ENCODE data around the gene LRP2BP.
A peak's percentile ranks its signal among the peaks of the same experiment; 100 is the strongest.
"Not testable (repeated sequence)": the region's sequence is repeated elsewhere in the genome, so short reads cannot be mapped to it uniquely, and the experiment has no call there.

The LRP2BP gene

GRCh38 chr4:185395956-185396723, 416 bp upstream of the LRP2BP start:
- peak; percentile 97 for DNase-seq (ENCODE audit: low read depth in 2 of 2)

DNA sequence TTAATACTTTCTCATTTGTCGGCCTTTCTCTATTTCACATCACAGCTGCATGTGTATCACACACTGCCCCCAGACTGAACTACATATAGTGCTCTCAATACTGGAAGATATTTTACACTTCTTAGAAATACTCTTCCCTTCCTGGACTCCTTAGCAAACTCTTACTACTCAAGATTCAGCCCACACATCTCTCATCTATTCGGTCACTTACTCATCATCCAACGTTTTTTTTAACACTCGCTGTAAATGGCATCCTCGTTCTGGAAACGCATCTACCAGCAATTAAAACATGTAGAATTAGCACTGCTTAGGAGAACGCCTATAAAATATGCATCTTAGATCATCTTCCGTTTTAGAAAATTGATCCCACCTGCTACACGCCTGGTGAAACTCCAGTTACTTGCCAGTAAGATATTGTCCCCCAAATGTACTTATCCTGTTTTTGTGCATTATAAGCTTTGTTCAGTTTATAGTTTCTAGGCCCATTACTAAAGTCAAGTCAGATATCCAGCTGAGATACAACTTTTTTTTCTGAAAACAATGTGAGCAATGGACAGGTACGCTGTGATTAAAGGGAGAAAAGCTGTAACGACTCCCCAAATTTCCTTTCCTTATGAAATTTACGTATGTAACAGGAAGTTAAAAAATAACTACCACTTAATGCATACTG, 1.0 kb downstream of the LRP2BP start:
- DNase-seq (ENCODE audit: low read depth in 2 of 2), result no peak

- DNase-seq (ENCODE audit: low read depth in 2 of 2), result no peak
Measured at GRCh38 chr4:185392156-185392555, 3.6 kb downstream of the LRP2BP start.

DNA sequence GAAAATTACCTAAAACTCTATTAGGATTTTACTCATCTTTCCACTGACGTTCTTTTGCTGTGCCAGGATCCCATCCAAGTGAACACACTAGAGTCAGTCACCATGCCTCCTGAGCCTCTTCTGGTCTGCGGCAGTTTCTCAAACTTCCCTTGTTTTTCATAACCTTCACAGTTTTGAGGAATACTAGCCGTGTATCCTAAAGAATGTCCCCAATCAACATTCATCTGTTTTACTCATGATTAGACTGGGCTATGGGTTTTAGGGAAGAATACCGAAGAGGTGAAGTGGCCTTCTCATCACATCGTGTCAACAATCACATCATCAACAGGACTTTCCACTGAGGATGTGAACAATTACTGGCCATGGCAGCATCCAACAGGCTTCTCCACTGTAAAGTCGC, 4.8 kb downstream of the LRP2BP start:
- DNase-seq (ENCODE audit: low read depth in 2 of 2), result no peak

DNA sequence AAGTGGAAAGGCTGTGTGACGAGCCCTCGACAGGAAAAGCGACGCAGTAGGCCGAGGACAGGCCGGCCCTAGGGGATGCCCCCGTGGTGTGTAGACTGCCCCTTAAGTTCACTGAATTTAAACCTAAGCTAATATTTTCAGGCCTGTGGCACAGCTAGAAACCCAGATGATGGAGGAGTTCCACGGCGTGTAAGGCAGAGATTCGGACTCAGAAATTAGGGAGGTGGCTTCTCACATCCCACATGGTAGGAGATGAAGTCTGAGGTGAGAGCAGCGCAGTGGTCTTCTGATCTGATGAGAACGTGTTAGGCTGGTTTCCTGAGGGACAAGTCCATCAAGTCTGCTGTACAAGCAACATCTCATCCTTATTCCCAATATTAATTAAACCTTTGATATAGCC, 7.8 kb downstream of the LRP2BP start:
- DNase-seq (ENCODE audit: low read depth in 2 of 2), result no peak

- no peak for DNase-seq (ENCODE audit: low read depth in 2 of 2)
Measured at GRCh38 chr4:185384930-185385331, 10.8 kb downstream of the LRP2BP start.

- no peak for DNase-seq (ENCODE audit: low read depth in 2 of 2)
Measured at GRCh38 chr4:185384061-185384460, 11.7 kb downstream of the LRP2BP start.

DNA sequence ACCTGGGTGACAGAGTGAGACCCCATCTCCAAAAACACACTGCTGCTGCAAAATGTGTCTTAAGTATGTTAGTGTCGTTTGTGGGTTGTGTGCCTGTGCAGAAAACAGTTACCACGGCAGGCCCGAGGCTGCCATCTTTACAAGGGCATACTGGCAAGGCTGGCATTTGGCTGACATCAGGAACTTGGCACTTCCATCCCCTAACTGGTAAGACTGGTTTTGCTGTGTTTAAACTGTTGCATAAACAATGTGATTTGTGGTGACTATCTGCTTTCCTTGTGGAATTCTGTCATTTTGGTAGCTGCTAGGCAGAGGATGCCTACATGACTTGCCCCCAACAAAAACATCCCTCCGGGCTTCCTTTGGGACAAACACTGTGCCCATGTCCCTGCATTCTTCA, 12.3 kb downstream of the LRP2BP start:
- DNase-seq (ENCODE audit: low read depth in 2 of 2), result no peak

- no peak for DNase-seq (ENCODE audit: low read depth in 2 of 2)
Measured at GRCh38 chr4:185382754-185383153, 13.0 kb downstream of the LRP2BP start.

DNA sequence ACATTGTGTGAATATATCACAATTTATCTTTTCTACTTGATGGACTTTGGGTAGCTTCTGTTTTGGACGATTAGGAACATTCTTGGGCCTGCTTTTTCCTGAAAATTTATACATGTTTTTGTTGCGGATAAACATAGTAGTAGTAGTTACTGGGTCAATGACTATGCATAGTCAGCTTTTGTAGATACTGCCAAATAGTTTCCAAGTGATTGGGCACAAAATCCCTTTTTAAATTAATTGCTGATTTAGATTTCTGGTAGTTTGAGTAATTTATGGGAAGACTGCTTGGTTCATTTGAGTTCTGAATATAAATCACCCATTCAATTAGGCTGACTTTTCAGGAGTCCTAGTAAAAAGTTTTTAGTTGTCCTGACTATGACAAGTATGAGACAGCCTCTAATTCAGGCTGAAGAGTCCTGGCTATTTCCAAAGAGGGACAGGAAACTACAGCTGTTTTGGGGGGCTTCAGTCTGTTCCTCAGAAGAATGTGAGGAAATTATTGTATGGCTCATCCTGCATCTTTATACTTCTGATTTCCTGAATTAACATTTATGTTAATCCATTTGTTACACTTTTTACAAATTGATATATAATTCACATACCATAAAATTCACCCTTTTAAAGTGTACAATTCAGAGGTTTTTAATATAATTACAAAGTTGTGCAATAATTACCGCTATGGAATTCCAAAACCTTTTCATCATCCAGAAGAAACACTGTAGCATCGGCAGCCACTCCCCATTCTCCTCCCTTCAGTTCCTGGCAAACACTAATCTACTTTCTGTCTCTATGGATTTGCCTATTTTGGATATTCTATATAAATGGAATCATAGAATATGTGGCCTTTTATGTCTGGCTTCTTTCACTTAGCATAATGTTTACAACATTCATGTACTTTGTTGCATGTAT, 14.2 kb downstream of the LRP2BP start:
- DNase-seq (ENCODE audit: low read depth in 2 of 2), result no peak

DNA sequence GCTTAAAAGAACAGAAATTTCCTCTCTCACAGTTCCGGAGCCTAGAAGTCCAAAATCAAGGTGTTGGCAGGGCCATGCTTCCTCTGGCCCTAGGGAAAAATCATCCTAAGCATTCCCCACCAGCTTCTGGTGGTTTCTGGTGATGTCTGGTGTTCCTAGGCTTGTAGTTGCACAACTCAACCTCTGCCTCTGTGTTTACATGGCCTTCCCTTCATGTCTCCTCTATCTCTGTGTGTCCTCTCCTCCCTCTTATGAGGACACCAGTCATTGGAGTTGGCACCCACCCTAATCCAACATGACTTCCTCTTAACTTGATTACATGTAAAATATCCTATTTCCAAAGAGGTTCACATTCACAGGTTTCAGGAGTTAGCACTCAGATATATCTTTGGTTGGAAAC, 15.4 kb downstream of the LRP2BP start:
- DNase-seq (ENCODE audit: low read depth in 2 of 2), result no peak

DNA sequence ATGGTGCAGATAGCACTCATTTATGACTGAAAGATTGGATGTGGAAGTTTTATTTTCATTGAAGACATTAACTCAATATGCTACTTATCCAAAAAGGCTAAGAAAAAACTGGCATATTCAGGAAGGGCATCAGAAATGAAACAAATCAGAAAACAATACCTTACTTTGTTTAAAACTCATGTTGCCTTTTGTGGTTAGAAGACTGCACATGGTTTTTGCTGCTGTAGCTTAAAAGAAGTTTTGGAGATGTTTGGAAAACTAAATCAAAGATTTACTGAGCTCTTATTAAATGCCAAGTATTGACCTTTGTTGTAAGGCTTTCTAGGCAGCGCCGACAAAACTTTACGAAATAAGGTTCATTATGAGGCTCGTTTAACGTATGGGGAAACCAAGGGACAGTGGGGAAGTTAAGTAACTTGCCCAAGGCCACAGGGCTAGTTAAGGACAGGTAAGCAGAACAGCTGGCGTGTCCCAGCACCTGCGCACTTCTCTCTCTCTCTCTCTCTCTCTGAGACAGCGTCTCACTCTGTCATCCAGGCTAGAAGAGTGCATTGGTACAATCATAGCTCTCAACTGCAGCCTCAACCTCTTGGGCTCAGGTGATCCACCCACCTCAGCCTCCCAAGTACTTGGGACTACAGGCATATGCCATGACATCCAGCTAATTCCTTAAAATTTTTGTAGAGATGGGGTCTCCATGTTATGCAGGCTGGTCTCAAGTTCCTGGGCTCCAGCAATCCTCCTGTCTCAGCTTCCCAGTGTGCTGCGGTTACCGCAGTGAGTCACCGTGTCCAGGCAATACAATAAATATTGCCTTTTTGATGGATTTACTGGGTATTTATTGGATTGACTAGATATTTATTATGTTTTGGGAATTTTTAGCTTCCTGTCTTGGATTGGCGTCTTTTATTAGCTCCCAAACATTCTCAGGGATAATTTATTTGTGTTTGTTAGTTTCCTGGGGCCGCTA, 16.1 kb downstream of the LRP2BP start:
- no peak for DNase-seq (ENCODE audit: low read depth in 2 of 2)

- DNase-seq (ENCODE audit: low read depth in 2 of 2), result no peak
Measured at GRCh38 chr4:185378264-185378663, 17.5 kb downstream of the LRP2BP start.

GRCh38 chr4:185374573-185374972, 21.2 kb downstream of the LRP2BP start:
- DNase-seq (ENCODE audit: low read depth in 2 of 2), result no peak

DNA sequence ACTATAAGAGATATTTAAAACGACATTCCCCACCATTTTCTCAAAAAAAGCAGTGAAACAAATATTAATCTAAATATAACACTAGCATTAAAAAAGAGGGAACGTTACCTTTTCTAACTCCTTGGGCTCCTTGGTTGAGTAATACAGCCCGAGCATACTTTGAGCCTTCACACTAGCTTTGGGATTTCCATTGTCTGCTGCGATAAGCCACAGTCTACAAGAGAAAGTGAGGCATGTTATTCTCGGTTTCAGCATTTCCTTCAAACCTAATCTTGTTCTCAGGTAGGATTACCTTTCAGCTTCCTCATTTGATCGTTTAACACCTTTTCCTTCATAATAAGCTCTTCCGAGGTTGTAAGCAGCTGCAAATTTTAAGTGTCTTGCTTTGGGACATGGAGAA, 21.7 kb downstream of the LRP2BP start:
- no peak for DNase-seq (ENCODE audit: low read depth in 2 of 2)

DNA sequence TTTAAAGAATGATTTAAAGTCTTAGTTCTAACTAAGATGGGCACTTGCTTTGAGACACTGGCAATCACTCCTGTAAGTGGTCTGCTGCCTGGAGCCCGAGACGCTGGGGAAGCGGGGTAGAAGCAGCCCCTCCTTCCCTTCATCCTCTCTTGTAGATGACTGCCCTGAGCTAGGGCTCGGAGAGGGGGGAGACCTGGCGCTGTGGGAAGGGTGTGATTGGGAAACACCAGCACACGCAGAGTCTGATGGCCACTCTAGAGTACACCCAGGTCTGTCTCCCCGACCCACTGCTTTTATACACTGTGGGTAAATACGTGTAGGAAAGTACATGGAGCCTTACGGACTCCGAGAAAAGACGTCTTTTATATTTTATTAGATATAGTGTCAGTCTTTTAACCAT, 24.0 kb downstream of the LRP2BP start:
- DNase-seq (ENCODE audit: low read depth in 2 of 2), result no peak

DNA sequence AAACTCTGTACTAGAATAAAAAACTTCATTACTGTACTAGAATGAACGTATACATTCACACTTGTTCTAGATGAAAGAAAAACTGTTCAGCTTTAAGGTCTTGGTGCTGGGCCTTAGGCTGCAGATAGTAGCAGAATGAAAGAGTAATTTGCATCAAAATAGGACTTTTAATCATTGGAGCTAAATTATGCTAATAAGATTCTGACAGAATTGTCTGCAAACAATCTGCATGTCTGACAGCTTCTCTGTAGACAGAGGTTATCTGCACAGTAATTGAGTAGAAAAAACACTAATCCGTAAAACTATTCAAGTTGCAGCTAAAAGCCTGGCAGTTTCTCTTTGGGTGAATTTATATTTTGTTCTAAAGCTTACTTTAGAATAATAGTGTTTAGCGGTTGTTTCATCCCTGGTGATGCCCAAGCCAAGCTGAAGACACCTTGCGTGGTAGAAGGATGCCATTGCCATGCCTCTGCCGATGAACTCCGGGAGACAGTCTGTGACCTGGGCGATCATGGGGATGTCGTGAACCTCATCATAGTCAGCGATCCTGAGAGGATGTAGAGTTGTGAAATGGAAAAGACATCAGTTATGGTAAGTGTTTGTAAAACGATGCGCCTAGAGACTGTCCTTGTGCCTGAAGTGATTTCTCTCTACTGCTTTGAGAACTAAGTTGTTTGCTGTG, 25.3 kb downstream of the LRP2BP start:
- no peak for DNase-seq (ENCODE audit: low read depth in 2 of 2)

DNA sequence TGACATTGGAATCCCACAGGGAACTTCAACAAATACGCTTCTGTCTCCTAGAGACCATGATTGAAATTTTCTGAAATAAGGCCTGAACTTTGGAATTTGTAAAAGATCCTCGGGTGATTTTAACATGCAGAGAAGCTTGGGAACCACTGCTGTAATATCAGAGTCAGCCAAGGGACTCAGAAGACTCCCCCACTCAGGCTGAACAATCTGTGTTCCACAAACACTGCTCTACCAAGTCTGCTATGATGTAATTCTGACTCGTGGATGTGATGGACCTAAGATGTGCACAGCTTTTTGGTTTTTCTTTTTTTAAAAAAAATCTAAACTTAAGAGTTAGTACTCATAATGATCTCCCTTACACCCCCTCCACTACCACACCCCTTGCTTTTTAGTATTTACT, 26.0 kb downstream of the LRP2BP start:
- DNase-seq (ENCODE audit: low read depth in 2 of 2), result no peak

GRCh38 chr4:185364886-185365285, 30.8 kb downstream of the LRP2BP start:
- no peak for DNase-seq (ENCODE audit: low read depth in 2 of 2)

- DNase-seq (ENCODE audit: low read depth in 2 of 2), result no peak
Measured at GRCh38 chr4:185363251-185363650, 32.5 kb downstream of the LRP2BP start.

DNA sequence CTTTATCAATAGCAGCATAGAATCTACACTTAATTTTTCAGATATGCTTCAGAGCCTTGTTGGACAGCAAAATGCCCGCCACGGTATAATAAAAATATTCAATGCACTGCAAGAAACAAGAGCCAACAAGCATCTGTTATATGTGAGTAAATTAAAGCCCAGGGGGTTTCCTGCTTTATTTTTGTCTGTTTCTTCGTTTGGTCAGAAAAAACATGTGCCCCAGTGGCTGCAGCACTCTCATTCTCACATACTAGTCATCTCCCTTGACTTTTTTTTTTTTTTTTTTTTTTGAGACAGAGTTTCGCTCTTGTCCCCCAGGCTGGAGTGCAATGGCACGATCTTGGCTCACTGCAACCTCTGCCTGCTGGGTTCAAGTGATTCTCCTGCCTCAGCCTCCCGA, 33.2 kb downstream of the LRP2BP start:
- not testable (repeated sequence) for DNase-seq (ENCODE audit: low read depth in 2 of 2)

Measured in stimulated activated CD8-positive, alpha-beta memory T cell treated with anti-CD3 and anti-CD28 coated beads, Interleukin-15, amount 100 ng/mL, for 48 hours (primary cell).